Neural cell (in vitro differentiated cells): ENCODE measurements around the gene SRCIN1. TPM values are rescaled to one million over a fixed set of nuclear protein-coding genes. Genes with fewer than 3 reads are reported as not detected.
"Not testable (repeated sequence)": the region's sequence is repeated elsewhere in the genome, so short reads cannot be mapped to it uniquely, and the experiment has no call there.

Source experiments
- H2AFZ ChIP-seq: fragments of 200-600, 300-800 bp; sonication (generic), shearing (Covaris generic); 2 replicates; pipeline ENCODE4 v1.6.0; 2014; ENCODE audit warnings: low read depth, mild to moderate bottlenecking, antibody characterized with exemption, low read length, moderate library complexity
- H3F3A ChIP-seq: fragments of 200-600 bp; shearing (Covaris generic); 2 replicates; pipeline ENCODE4 v1.6.1; 2016; ENCODE audit warnings: mild to moderate bottlenecking, moderate library complexity, mixed read lengths, antibody characterized with exemption, low read length; ENCODE audit not compliant: insufficient read depth, poor library complexity, severe bottlenecking
- H3K27ac ChIP-seq: fragments of 200-600, 300-800 bp; sonication (generic), shearing (Covaris generic); 2 replicates; pipeline ENCODE4 v1.5.1; 2014; ENCODE audit warnings: mild to moderate bottlenecking, low read length, moderate library complexity
- H3K27me3 ChIP-seq: fragments of 300-800, 200-600 bp; sonication (generic), shearing (Covaris generic); 2 replicates; pipeline ENCODE4 v1.6.0; 2014; ENCODE audit warnings: mild to moderate bottlenecking, low read depth, low read length, moderate library complexity; ENCODE audit not compliant: insufficient read depth
- H3K36me3 ChIP-seq: fragments of 300-800, 200-600 bp; sonication (generic), shearing (Covaris generic); 2 replicates; pipeline ENCODE4 v1.5.1; 2014; ENCODE audit warnings: mild to moderate bottlenecking, antibody characterized with exemption, low read length, moderate library complexity; ENCODE audit not compliant: insufficient read depth
- H3K4me2 ChIP-seq: fragments of 300-800, 200-600 bp; sonication (generic), shearing (Covaris generic); 2 replicates; pipeline ENCODE4 v1.6.0; 2014; ENCODE audit warnings: mild to moderate bottlenecking, low read length
- H3K4me3 ChIP-seq: fragments of 300-800, 200-600 bp; sonication (generic), shearing (Covaris generic); 2 replicates; pipeline ENCODE4 v1.5.1; 2014; ENCODE audit warnings: mild to moderate bottlenecking, low read length, moderate library complexity
- H3K79me2 ChIP-seq: fragments of 200-600 bp; shearing (Covaris generic); replicated peaks from 2 replicates; pipeline ENCODE4 v1.6.0; 2014; ENCODE audit warnings: mild to moderate bottlenecking, low read length, moderate library complexity; ENCODE audit not compliant: insufficient read depth
- H3K9ac ChIP-seq: fragments of 300-800, 200-600 bp; sonication (generic), shearing (Covaris generic); 2 replicates; pipeline ENCODE4 v1.6.1; 2016; ENCODE audit warnings: mild to moderate bottlenecking, low read length, mixed read lengths
- H3K9me2 ChIP-seq: fragments of 200-600 bp; shearing (Covaris generic); 2 replicates; pipeline ENCODE4 v1.6.1; 2016; ENCODE audit warnings: mild to moderate bottlenecking, low read length, mixed read lengths; ENCODE audit not compliant: insufficient read depth
- H3K9me3 ChIP-seq: fragments of 200-600, 300-800 bp; sonication (generic), shearing (Covaris generic); 2 replicates; pipeline ENCODE4 v1.6.1; 2016; ENCODE audit warnings: mild to moderate bottlenecking, mixed run types, low read length, moderate library complexity, mixed read lengths
- H4K20me1 ChIP-seq: fragments of 200-600 bp; shearing (Covaris generic); 2 replicates; pipeline ENCODE4 v1.6.1; 2016; ENCODE audit warnings: mild to moderate bottlenecking, mixed run types; ENCODE audit not compliant: insufficient read depth
- CTCF ChIP-seq: fragments of 450-650 bp; IDR thresholded peaks from 2 replicates; pipeline ENCODE4 v1.5.1; 2014; ENCODE audit warnings: antibody characterized with exemption, mild to moderate bottlenecking, moderate library complexity; ENCODE audit not compliant: poor library complexity, severe bottlenecking
- RAD21 ChIP-seq: fragments of 450-650 bp; conservative IDR thresholded peaks from 2 replicates; pipeline ENCODE4 v1.6.1; 2014; ENCODE audit warnings: antibody characterized with exemption, mild to moderate bottlenecking, moderate library complexity
- SMC3 ChIP-seq: fragments of 450-650 bp; conservative IDR thresholded peaks from 2 replicates; pipeline ENCODE4 v1.6.1; 2014; ENCODE audit warnings: antibody characterized with exemption, mild to moderate bottlenecking, moderate library complexity; ENCODE audit not compliant: poor library complexity
- polyA plus RNA-seq: library from polyadenylated mRNA; depleted of rRNA; stranded (reverse); fragments of >200 nt; gene quantifications from 2 replicates; pipeline ENCODE4 v1.2.3, GENCODE V29; 2014

Gene SRCIN1
- polyA plus RNA-seq, 1 donor from 2014 or later: 18.0 TPM

DNA sequence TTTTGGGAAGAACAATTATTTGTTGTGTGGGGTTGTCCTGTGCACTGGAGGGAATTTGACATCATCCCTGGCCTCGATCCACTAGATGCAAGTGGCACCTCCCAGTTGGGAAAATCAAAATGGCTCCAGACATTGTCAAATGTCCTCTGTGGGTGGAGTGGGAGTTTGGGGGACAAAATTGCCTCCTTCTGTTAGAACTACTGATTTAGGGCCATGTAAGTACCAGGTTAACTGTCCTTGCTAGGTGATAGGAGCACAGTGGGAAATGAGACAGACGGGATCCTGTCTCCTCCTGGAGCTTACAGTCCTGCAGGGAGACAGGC, 120.6 kb downstream of the SRCIN1 start:
- H3K27me3 ChIP-seq: no peaks in the 10 kb centered on the region
- H3K9me2 ChIP-seq: no peaks in the 10 kb centered on the region
- no peak overlapping the region for H3K9ac ChIP-seq
- no peaks in the 10 kb centered on the region for H3K9me3 ChIP-seq
- TF ChIP-seq RAD21 (no peak), SMC3 (peak; percentile 10)
- no peak overlapping the region for H2AFZ ChIP-seq
- H4K20me1 ChIP-seq: no peaks in the 10 kb centered on the region
- no peak overlapping the region for H3K4me2 ChIP-seq
- no peak overlapping the region for H3K27ac ChIP-seq
- H3K79me2 ChIP-seq: no peaks in the 10 kb centered on the region
- H3K4me3 ChIP-seq: no peak overlapping the region
- no peaks in the 10 kb centered on the region for H3F3A ChIP-seq
- H3K36me3 ChIP-seq: no peaks in the 10 kb centered on the region

GRCh38 chr17:38484242-38485145, 121.3 kb downstream of the SRCIN1 start:
- H3K4me2 ChIP-seq, H4K20me1 ChIP-seq, H2AFZ ChIP-seq, H3F3A ChIP-seq, H3K9me3 ChIP-seq, H3K27me3 ChIP-seq, H3K36me3 ChIP-seq, H3K9me2 ChIP-seq, H3K27ac ChIP-seq, H3K9ac ChIP-seq, H3K4me3 ChIP-seq, H3K79me2 ChIP-seq: not testable (repeated sequence)
- TF ChIP-seq SMC3 (peak; percentile 79), CTCF (peak; percentile 83), RAD21 (peak; percentile 78)

DNA sequence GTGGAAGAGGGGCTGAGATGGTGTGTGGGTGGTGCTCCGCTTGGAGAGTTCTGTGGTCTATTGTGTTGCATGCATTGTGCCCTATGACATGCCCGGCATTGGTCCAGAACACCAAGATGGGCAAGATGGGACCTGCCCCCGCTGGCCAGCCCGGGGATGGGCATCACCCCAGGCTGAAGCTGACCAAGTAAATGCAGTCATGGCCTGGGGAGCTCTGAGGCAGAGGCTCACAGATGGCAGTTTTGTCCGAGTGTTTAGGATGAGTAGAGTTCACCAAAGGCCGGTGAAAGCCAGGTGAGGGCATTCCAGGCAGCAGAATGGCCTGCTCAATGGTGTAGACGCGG, 123.1 kb downstream of the SRCIN1 start:
- not testable (repeated sequence) for H2AFZ ChIP-seq, H3K79me2 ChIP-seq, H3K27me3 ChIP-seq, H3K27ac ChIP-seq, H3F3A ChIP-seq, H3K4me2 ChIP-seq, H4K20me1 ChIP-seq, H3K36me3 ChIP-seq, H3K9me2 ChIP-seq, H3K9ac ChIP-seq, H3K9me3 ChIP-seq, H3K4me3 ChIP-seq

- H3K27ac ChIP-seq, H3K79me2 ChIP-seq: not testable (repeated sequence)
Measured at GRCh38 chr17:38482039-38482699, 123.6 kb downstream of the SRCIN1 start.

More at GRCh38 chr17:38482039-38482699, 123.6 kb downstream of the SRCIN1 start:
- H3K27me3 ChIP-seq, H3F3A ChIP-seq, H3K4me3 ChIP-seq, H4K20me1 ChIP-seq, H3K9ac ChIP-seq, H3K36me3 ChIP-seq, H3K9me3 ChIP-seq, H3K4me2 ChIP-seq, H2AFZ ChIP-seq, H3K9me2 ChIP-seq: not testable (repeated sequence)

Other genes starting within 250 kb of the SRCIN1 start
- gene ARHGAP23, start 177.5 kb downstream of the SRCIN1 start, polyA plus RNA-seq: 1.6 and 2.1 TPM in 2 replicates
- 1.1 and 1.5 TPM in 2 replicates for gene EPOP, start 69.0 kb upstream of the SRCIN1 start, polyA plus RNA-seq
- 19.7 and 26.0 TPM in 2 replicates for gene MLLT6, start 99.3 kb upstream of the SRCIN1 start, polyA plus RNA-seq
- 0.48 and 1.2 TPM in 2 replicates for gene CISD3, start 124.4 kb upstream of the SRCIN1 start, polyA plus RNA-seq
- 10.7 and 11.7 TPM in 2 replicates for gene PCGF2, start 142.4 kb upstream of the SRCIN1 start, polyA plus RNA-seq
- 300 and 338 TPM in 2 replicates for gene PSMB3, start 146.8 kb upstream of the SRCIN1 start, polyA plus RNA-seq
- 164 and 187 TPM in 2 replicates for gene PIP4K2B, start 193.6 kb upstream of the SRCIN1 start, polyA plus RNA-seq
- gene CWC25, start 219.4 kb upstream of the SRCIN1 start, polyA plus RNA-seq: 15.4 and 18.4 TPM in 2 replicates
- gene RPL23, start 247.8 kb upstream of the SRCIN1 start, polyA plus RNA-seq: 1,212 and 1,333 TPM in 2 replicates